Esophagus squamous epithelium (tissue), 4 donors: ENCODE data around the gene LRCOL1.

Experiments
- POLR2A ChIP-seq, 4 donors: fragments of 450-650 bp; IDR thresholded peaks; one replicate each; pipeline ENCODE4 v1.6.1; 2017; ENCODE audit warnings: antibody characterized with exemption in 4 of 4, mild to moderate bottlenecking in 4 of 4, moderate library complexity in 3 of 4
- TF ChIP-seq, protein P1 (sequence below), 6 experiments: fragments of 450-650 bp in 4 of 6; fragments of 200-600 bp in 2 of 6; sonication (generic) in 2 of 6; IDR thresholded peaks; one replicate each; pipeline ENCODE4 v1.5.1; 2016 to 2019; ENCODE audit warnings: antibody characterized with exemption in 6 of 6, mild to moderate bottlenecking in 4 of 6, moderate library complexity in 4 of 6

DNA sequence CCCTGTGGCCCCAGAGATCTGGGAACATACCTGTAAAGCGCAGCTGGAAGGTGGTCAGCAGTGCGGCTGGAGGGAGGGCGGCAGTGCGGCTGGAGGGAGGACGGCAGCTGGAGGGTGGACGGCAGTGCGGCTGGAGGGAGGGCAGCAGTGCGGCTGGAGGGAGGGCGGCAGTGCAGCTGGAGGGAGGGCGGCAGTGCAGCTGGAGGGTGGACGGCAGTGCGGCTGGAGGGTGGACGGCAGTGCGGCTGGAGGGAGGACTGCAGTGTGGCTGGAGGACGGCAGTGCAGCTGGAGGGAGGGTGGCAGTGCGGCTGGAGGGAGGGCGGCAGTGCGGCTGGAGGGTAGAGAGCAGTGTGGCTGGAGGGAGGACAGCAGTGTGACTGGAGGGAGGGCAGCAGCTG is 23.5 kb downstream of the LRCOL1 start:
- TF ChIP-seq, protein P1, sequence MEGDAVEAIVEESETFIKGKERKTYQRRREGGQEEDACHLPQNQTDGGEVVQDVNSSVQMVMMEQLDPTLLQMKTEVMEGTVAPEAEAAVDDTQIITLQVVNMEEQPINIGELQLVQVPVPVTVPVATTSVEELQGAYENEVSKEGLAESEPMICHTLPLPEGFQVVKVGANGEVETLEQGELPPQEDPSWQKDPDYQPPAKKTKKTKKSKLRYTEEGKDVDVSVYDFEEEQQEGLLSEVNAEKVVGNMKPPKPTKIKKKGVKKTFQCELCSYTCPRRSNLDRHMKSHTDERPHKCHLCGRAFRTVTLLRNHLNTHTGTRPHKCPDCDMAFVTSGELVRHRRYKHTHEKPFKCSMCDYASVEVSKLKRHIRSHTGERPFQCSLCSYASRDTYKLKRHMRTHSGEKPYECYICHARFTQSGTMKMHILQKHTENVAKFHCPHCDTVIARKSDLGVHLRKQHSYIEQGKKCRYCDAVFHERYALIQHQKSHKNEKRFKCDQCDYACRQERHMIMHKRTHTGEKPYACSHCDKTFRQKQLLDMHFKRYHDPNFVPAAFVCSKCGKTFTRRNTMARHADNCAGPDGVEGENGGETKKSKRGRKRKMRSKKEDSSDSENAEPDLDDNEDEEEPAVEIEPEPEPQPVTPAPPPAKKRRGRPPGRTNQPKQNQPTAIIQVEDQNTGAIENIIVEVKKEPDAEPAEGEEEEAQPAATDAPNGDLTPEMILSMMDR (IDR thresholded peaks at IDR 0.05) = no peak
- TF ChIP-seq POLR2A (IDR thresholded peaks at IDR 0.05) = no peak
